IMR-90 (cell line): Measurements from ENCODE around the gene ADAM12. TPM values are rescaled to one million over a fixed set of nuclear protein-coding genes. Genes with fewer than 3 reads are reported as not detected.
A peak's percentile ranks its signal among the peaks of the same experiment; 100 is the strongest.

ENCODE experiments used
- ATAC-seq: fragments of 200-7000 bp; cut with Tn5 transposase; 2 replicates; pipeline ENCODE4 v1.9.1; 2020; ENCODE audit warnings: low read depth, mild to moderate bottlenecking, moderate library complexity
- BruUV-seq: library from RNA; stranded (reverse); fragments of 400-500 nt; replicated peaks from 2 replicates; lab custom pipeline; 2021; lab: Mats Ljungman, UMichigan
- CTCF ChIA-PET: fragments of 300-600 bp; formaldehyde crosslinking; extraction: SDS; loops from one replicate; lab custom pipeline; 2021; ENCODE audit warnings: antibody characterized with exemption; lab: Yijun Ruan, JAX
- POLR2A ChIA-PET: fragments of 300-600 bp; sonication (Branson Sonifier 250); formaldehyde crosslinking; loops from one replicate; lab custom pipeline; 2022; ENCODE audit warnings: antibody characterized with exemption; ENCODE audit not compliant: unreplicated experiment; lab: Charles Lee
- DNase-seq: peaks from one replicate; pipeline ENCODE4 v3.0.0; 2013
- H2AFZ ChIP-seq: replicated peaks from 2 replicates; pipeline ENCODE3; 2013; ENCODE audit warnings: low read length, mild to moderate bottlenecking; ENCODE audit not compliant: poor library complexity
- H2AK5ac ChIP-seq: 2 replicates; pipeline ENCODE4 v1.6.1; 2013; ENCODE audit warnings: low read depth, low read length, inconsistent platforms
- H2AK9ac ChIP-seq: replicated peaks from 2 replicates; pipeline ENCODE3; 2013; ENCODE audit warnings: mild to moderate bottlenecking, low read depth, low read length, moderate library complexity; ENCODE audit not compliant: poor library complexity
- H2BK120ac ChIP-seq: 2 replicates; pipeline ENCODE4 v1.6.1; 2013; ENCODE audit warnings: low read depth, low read length, inconsistent platforms
- H2BK15ac ChIP-seq: 3 replicates; pipeline ENCODE4 v1.6.1; 2013; ENCODE audit warnings: low read depth, low read length, inconsistent platforms
- H2BK20ac ChIP-seq: 2 replicates; pipeline ENCODE4 v1.6.1; 2013; ENCODE audit warnings: low read depth, mild to moderate bottlenecking, inconsistent platforms, low read length, moderate library complexity
- H2BK5ac ChIP-seq: 2 replicates; pipeline ENCODE4 v1.6.1; 2013; ENCODE audit warnings: mild to moderate bottlenecking, low read depth, low read length, inconsistent platforms; ENCODE audit not compliant: poor library complexity, severe bottlenecking
- H3K14ac ChIP-seq: replicated peaks from 2 replicates; pipeline ENCODE4 v1.6.1; 2013; ENCODE audit warnings: low read depth, low read length, inconsistent platforms
- H3K18ac ChIP-seq: 2 replicates; pipeline ENCODE4 v1.6.1; 2013; ENCODE audit warnings: low read depth, low read length, control low read depth
- H3K23ac ChIP-seq: 2 replicates; pipeline ENCODE4 v1.6.1; 2013; ENCODE audit warnings: low read depth, low read length, inconsistent platforms
- H3K27ac ChIP-seq: 2 replicates; pipeline ENCODE4 v1.5.1; 2013; ENCODE audit warnings: mild to moderate bottlenecking, control low read depth, low read length; ENCODE audit not compliant: insufficient read depth
- H3K27me3 ChIP-seq: 2 replicates; pipeline ENCODE4 v1.6.1; 2013; ENCODE audit warnings: low read length; ENCODE audit not compliant: control insufficient read depth, insufficient read depth
- H3K36me3 ChIP-seq: 2 replicates; pipeline ENCODE4 v1.6.1; 2013; ENCODE audit warnings: low read length, mixed read lengths; ENCODE audit not compliant: control insufficient read depth, insufficient read depth
- H3K4ac ChIP-seq: 2 replicates; pipeline ENCODE4 v1.6.1; 2013; ENCODE audit warnings: low read depth, low read length, inconsistent platforms
- H3K4me1 ChIP-seq: 2 replicates; pipeline ENCODE4 v1.6.1; 2013; ENCODE audit warnings: low read length, mixed read lengths; ENCODE audit not compliant: control insufficient read depth, insufficient read depth
- H3K4me2 ChIP-seq: 2 replicates; pipeline ENCODE4 v1.6.1; 2013; ENCODE audit warnings: low read depth, mild to moderate bottlenecking, control low read depth, low read length, moderate library complexity
- H3K4me3 ChIP-seq: 2 replicates; pipeline ENCODE4 v1.5.1; 2013; ENCODE audit warnings: low read depth, mild to moderate bottlenecking, control low read depth, low read length, moderate library complexity; ENCODE audit not compliant: insufficient read depth
- H3K56ac ChIP-seq: 2 replicates; pipeline ENCODE4 v1.6.1; 2013; ENCODE audit warnings: low read length, inconsistent platforms; ENCODE audit not compliant: insufficient read depth; ENCODE audit errors: extremely low read depth
- H3K79me1 ChIP-seq, 2 experiments: 2 replicates each; pipeline ENCODE4 v1.6.1; 2013; ENCODE audit warnings: low read length in 2 of 2, inconsistent platforms in 1 of 2, low read depth in 1 of 2
- H3K9ac ChIP-seq: 2 replicates; pipeline ENCODE4 v1.6.1; 2013; ENCODE audit warnings: low read depth, low read length, control low read depth
- H3K9me1 ChIP-seq: 2 replicates; pipeline ENCODE4 v1.6.1; 2013; ENCODE audit warnings: low read length, inconsistent platforms; ENCODE audit not compliant: insufficient read depth
- H3K9me3 ChIP-seq: 2 replicates; pipeline ENCODE4 v1.6.1; 2013; ENCODE audit warnings: low read length; ENCODE audit not compliant: control insufficient read depth, insufficient read depth
- H4K20me1 ChIP-seq: 2 replicates; pipeline ENCODE4 v1.6.1; 2013; ENCODE audit warnings: low read length, inconsistent platforms; ENCODE audit not compliant: insufficient read depth
- H4K5ac ChIP-seq: 2 replicates; pipeline ENCODE4 v1.6.1; 2013; ENCODE audit warnings: mild to moderate bottlenecking, low read depth, low read length, control low read depth
- H4K8ac ChIP-seq, 2 experiments: 2 replicates each; pipeline ENCODE4 v1.6.1; 2013; ENCODE audit warnings: low read depth in 2 of 2, low read length in 2 of 2, control low read depth in 1 of 2, inconsistent platforms in 1 of 2
- H4K91ac ChIP-seq: 2 replicates; pipeline ENCODE4 v1.6.1; 2013; ENCODE audit warnings: low read depth, low read length, inconsistent platforms; ENCODE audit not compliant: insufficient read depth
- CEBPB ChIP-seq: IDR thresholded peaks from 2 replicates; pipeline ENCODE4 v1.6.1; 2012; ENCODE audit warnings: low read depth, low read length, improper control_type of control experiment
- CTCF ChIP-seq: conservative IDR thresholded peaks from 2 replicates; pipeline ENCODE4 v1.5.1; 2012; ENCODE audit warnings: mild to moderate bottlenecking, low read depth, low read length, improper control_type of control experiment
- MXI1 ChIP-seq: IDR thresholded peaks from 2 replicates; pipeline ENCODE4 v1.6.1; 2012; ENCODE audit warnings: low read depth, mild to moderate bottlenecking, low read length, moderate library complexity, borderline replicate concordance
- RAD21 ChIP-seq: IDR thresholded peaks from 2 replicates; pipeline ENCODE4 v1.6.1; 2012; ENCODE audit warnings: low read length, improper control_type of control experiment
- RCOR1 ChIP-seq: IDR thresholded peaks from 2 replicates; pipeline ENCODE4 v1.6.1; 2012; ENCODE audit warnings: mild to moderate bottlenecking, low read length, improper control_type of control experiment; ENCODE audit not compliant: insufficient replicate concordance
- RFX5 ChIP-seq: IDR thresholded peaks from 2 replicates; pipeline ENCODE4 v1.8.0; 2012; ENCODE audit warnings: low read depth, mild to moderate bottlenecking, low read length, moderate library complexity
- SMC3 ChIP-seq: fragments of 150-350 bp; IDR thresholded peaks from 2 replicates; pipeline ENCODE4 v1.6.1; 2016; ENCODE audit warnings: low read depth, mild to moderate bottlenecking, antibody characterized with exemption, low read length, moderate library complexity
- WGBS, 2 experiments: methylation state at CpG; one replicate each; pipeline versions ENCODE4 v1.1.5 to v1.1.7; 2013; ENCODE audit warnings: missing lambda C conversion rate in 2 of 2; ENCODE audit not compliant: insufficient read length in 1 of 2; ENCODE audit errors: extremely low coverage in 2 of 2; 5-methylcytosine and 5-hydroxymethylcytosine counted together
- dilution Hi-C: fragments of 300-500 bp; cut with HindIII; formaldehyde crosslinking; loops from one replicate; pipeline ENCODE4 v1.14.3; 2018; ENCODE audit warnings: low sequenced_read_pairs; ENCODE audit not compliant: unreplicated experiment
- in situ Hi-C: fragments of 300-500 bp; cut with MboI; formaldehyde crosslinking; loops from 3 replicates; pipeline ENCODE4 v1.14.3; 2019; ENCODE audit warnings: low sequenced_read_pairs, inconsistent platforms, mixed read lengths
- intact Hi-C: fragments of 100-400 bp; cut with micrococcal nuclease; formaldehyde crosslinking; loops from 2 replicates; pipeline ENCODE4 v1.10.0; 2022
- polyA plus RNA-seq, 3 experiments: library from polyadenylated mRNA; depleted of rRNA; stranded (reverse); fragments of >200 nt; gene quantifications; 2 replicates each; pipeline ENCODE4 v1.2.3, GENCODE V29; 2012; ENCODE audit warnings: low replicate concordance in 1 of 3
- total RNA-seq: library from RNA; depleted of rRNA; stranded (reverse); fragments of >200 nt; gene quantifications from 2 replicates; pipeline ENCODE4 v1.2.3, GENCODE V29; 2012

Gene ADAM12
- total and polyA plus RNA-seq, 2 of the 4 experiments (the other 2 are of a cell fraction): 9.6 to 10.2 TPM

DNA sequence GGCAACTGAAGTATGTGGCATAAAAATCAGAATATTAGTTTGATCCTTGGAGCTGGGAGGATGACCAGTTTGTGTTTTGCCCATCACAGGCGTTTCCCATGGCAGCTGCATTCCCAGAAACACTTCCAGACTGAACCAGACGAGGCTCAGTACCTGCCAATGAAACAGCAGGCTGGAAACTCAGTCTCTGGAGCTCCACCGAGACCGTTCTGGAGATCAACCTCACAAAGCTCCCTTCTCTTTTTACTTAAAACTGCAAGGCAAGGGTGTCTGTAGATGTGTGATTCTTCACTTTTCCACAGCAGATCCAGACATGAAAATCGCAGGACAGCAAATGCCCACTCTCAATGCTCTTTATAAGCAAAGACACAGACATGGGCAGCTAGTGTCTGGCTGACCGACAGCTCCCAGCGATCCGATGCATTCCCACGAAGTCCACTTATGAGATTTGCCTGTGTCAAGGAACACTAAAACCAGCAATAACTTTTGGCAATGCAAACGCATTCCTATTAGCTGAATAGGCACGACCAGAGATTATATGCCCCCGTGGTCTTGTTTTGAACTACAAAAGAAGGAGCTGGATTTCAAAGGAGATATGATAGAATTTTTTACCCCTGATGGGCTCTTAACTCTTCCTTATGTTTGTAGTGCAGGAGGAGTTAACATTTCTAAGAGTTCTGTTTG lies 72.6 kb downstream of the ADAM12 start:
- Histone ChIP-seq H4K5ac (no peak overlapping the region), H3K14ac (no peak overlapping the region), H2AK9ac (no peak overlapping the region), H3K4me1 (peaks cover 9% of the 10 kb centered on the region), H3K36me3 (no peaks in the 10 kb centered on the region), H2BK120ac (no peak overlapping the region), H3K4me2 (no peak overlapping the region), H3K9me3 (no peaks in the 10 kb centered on the region), H3K27ac (no peak overlapping the region), H3K56ac (no peak overlapping the region), H2BK5ac (no peak overlapping the region), H3K4me3 (no peak overlapping the region), H3K18ac (no peak overlapping the region), H2AFZ (peak overlapping the region; percentile 16), H4K91ac (no peak overlapping the region), H3K79me1 (no peaks in the 10 kb centered on the region), H2BK20ac (no peak overlapping the region), H3K27me3 (no peaks in the 10 kb centered on the region), H2BK15ac (no peak overlapping the region), H4K8ac (no peak overlapping the region), H2AK5ac (no peak overlapping the region), H3K9me1 (0 out of 2 replicates have a peak, but pooled peaks cover 4% of the 10 kb centered on the region), H3K23ac (no peak overlapping the region), H3K9ac (no peak overlapping the region), H3K4ac (no peak overlapping the region), H4K20me1 (no peaks in the 10 kb centered on the region)
- DNase-seq: peak; percentile 83
- intact Hi-C loops (loop anchor here (5.0 kb wide), 1 partner anchor 52 kb away; no protein-coding TSS in a partner anchor), dilution Hi-C loops (no loop called here), in situ Hi-C loops (no loop called here)
- no CpG with 5 or more reads among the region's 12 CpGs for WGBS, 2 experiments
- TF ChIP-seq CEBPB: no peak
- no peak for TF ChIP-seq RAD21
- TF ChIP-seq RFX5: no peak
- no peak for TF ChIP-seq CTCF
- TF ChIP-seq RCOR1: no peak
- no peak for TF ChIP-seq SMC3
- TF ChIP-seq MXI1: no peak
- ATAC-seq: peak; percentile 74
- BruUV-seq: no TSS peak
- POLR2A ChIA-PET: no interaction called here
- CTCF ChIA-PET: no interaction called here
